Stimulated activated CD4-positive, alpha-beta T cell treated with anti-CD3 and anti-CD28 coated beads, TNF-alpha, amount 100 ng/mL, for 1 hour (primary cell): ENCODE measurements around the gene ADD2.
"Not testable (repeated sequence)": the region's sequence is repeated elsewhere in the genome, so short reads cannot be mapped to it uniquely, and the experiment has no call there.

Experiments
- DNase-seq, 3 donors: peaks; one replicate each; pipeline ENCODE4 v3.0.0-alpha.2; 2020; ENCODE audit warnings: low read depth in 3 of 3, low spot score in 1 of 3

The ADD2 gene

GRCh38 chr2:70676301-70677035 is 91.5 kb downstream of the ADD2 start:
- DNase-seq = no peak

- no peak for DNase-seq
These were observed 92.1 kb downstream of the ADD2 start for GRCh38 chr2:70675862-70676261.

GRCh38 chr2:70674636-70675430 is 93.2 kb downstream of the ADD2 start:
- no peak for DNase-seq

DNA sequence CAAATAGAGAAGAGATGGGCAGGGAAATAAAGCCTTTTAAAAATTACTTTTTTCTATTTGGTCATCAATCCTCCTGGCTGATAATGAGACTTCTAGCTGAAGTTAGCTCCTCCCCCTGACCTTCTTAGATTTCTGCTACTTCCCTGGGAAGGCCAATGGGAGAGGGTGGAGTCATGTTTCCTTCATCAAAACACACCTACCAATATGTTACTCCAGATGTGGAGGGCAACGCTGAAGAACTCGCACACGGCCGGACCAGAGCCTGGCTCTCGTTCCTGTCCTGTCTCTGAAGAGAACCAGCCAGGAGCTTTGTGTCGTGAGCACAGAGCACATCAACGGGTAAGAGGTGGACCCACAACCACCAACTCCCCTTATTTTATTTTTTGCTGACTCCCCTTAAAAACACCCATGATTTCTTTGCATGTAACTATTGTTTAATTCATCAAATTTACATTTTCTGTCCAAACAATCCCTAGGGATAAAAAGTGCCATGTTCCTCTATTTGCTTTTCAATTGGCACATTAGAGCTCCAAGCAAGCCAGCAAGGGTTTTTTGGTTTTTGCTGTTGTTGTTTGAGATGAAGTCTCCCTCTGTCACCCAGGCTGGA is 94.9 kb downstream of the ADD2 start:
- no peak for DNase-seq

- DNase-seq = no peak
These were observed 96.8 kb downstream of the ADD2 start for GRCh38 chr2:70671092-70671675.

GRCh38 chr2:70670626-70671025 is 97.4 kb downstream of the ADD2 start:
- no peak for DNase-seq

DNA sequence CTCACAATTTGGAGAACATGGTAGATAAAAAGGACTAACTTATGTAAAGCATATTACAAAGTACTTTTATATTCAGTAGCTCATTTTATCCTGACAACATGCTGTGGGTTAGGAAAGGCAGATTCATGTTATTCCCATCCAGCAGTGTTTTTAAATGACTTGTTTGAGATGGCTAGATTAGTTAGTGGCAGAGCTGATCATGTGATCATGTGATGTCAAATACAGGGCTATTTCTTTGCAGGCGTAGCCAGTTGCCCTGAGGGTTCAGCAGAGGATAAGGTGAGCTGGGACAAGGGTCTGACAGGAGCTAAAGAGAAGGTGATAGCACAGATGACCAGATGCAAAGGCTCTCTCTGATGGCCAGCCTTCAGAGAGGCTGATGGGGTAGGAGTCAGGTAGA is 97.8 kb downstream of the ADD2 start:
- no peak for DNase-seq

DNA sequence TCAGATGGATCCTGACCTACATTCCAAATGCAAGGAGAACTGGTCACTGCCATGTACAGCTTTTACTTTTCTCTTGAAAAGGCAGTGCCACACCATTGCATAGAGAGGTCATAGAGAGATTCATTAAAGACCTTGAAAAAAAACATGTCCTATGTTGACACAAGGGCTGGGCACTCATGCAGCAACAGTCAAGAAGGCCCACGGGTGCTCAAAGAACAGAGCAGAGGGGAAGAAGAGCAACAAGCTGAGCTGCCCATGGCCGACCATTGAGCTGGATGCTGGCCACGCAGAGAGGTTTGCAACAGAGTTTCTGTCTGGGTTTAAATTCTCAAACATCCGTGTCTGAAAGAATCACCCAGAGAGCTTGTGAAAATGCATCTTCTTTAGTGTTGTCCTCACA is 99.1 kb downstream of the ADD2 start:
- DNase-seq = no peak

DNA sequence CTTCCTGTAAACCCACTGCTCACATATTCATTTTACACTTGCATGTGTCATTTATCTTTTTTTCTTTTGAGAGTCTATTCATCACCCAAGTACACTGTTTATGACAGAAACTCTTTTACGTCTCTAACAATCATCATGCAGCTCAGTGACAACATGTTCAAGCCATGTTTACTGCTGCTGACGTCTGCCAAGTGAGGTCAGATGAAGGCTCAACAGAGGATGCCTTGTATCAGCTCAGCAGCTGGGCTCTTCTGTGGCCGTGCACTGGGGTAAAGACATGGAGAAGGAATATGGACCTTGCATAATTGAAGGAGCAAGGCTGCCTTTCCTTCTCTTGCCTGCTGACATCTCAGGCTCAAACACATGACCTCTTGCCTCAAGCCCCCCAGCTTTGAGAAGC is 99.6 kb downstream of the ADD2 start:
- no peak for DNase-seq

DNA sequence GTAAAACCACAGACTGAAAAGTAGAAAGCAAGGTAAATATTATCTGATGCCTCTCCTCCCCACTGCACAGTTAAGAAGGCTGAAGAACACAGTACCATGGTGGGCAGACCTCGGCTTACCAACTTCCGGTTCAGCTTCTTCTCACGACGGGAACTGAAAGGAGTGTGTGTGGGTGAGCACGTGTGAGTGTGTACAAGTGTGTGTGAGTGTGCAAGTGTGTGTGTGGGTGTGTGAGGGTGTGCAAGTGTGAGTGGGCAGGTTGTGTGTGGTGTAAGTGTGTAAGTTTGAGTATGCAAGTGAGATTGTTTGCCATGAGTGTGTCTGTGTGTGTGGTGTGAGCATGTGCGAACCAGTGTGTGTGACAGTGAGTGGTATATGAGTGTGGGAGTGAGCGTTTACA is 103.5 kb downstream of the ADD2 start:
- DNase-seq = no peak

GRCh38 chr2:70663411-70663810 is 104.6 kb downstream of the ADD2 start:
- no peak for DNase-seq

GRCh38 chr2:70659551-70659950 is 108.4 kb downstream of the ADD2 start:
- no peak for DNase-seq

GRCh38 chr2:70658476-70658875 is 109.5 kb downstream of the ADD2 start:
- no peak for DNase-seq

DNA sequence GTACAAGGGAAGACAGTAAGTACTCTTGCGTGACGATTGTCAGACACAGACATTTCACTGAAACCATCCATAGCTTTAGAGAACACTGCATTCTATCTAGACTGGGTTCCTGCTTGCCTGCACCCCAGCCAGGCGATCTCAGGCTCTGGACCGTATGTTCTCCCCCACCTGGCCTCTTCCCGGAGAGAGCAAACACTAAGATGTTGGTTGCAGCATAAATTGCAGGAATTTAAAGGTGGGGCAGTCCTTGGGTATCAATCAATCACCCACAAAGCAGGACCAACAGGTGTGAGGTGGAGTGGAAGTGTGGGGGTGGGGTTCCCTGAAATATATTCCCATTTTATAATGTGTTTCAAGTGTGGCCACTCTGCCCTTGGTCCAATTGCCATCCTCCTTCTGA is 110.8 kb downstream of the ADD2 start:
- DNase-seq = no peak

DNA sequence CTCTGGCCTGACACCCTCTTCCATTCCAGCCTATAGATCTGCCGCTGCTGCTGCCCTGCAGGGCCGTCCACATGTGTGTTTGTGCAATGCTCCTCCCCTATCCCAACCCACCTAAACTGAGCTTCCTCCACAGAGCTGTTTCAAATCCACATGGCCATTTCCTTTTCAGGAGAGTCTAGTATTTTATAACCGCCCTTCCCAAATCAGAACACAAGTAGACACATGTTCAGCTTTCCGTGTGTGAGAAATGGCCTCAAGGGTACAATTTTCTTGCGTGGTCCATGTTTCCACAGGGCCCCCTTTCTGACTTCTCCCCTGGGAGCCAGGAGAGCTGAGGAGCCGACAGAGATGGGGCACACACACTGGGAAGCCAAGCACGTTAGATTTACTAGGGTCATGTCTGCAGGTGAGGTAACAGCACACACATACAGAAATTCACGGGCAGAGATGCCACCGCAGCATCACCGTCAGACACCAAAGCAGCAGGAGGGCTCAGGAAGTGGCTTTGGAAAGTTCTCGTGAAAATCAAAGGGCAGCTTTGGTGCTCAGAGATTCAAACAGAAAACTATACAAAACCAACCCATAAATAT is 111.5 kb downstream of the ADD2 start:
- DNase-seq = peak in 1 of 3 donors; percentile 8

GRCh38 chr2:70655786-70656185 is 112.2 kb downstream of the ADD2 start:
- DNase-seq = no peak

DNA sequence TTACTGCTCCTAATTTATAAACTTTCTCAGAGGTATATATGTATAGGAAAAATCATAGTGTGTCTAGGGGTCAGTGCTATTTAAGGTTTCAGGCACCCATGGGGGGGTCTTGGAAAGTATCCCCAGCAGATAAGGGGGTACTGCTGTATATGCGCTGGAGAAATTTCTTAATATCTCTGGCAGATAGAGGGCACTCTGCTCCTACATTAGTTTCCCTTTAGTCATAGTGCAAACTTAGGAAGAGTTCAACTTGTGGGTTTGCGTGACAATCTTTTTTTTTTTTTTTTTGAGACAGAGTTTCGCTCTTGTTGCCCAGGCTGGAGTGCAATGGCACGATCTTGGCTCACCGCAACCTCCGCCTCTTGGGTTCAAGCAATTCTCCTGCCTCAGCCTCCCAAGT is 112.8 kb downstream of the ADD2 start:
- not testable (repeated sequence) for DNase-seq

GRCh38 chr2:70651727-70652126 is 116.3 kb downstream of the ADD2 start:
- DNase-seq = no peak

DNA sequence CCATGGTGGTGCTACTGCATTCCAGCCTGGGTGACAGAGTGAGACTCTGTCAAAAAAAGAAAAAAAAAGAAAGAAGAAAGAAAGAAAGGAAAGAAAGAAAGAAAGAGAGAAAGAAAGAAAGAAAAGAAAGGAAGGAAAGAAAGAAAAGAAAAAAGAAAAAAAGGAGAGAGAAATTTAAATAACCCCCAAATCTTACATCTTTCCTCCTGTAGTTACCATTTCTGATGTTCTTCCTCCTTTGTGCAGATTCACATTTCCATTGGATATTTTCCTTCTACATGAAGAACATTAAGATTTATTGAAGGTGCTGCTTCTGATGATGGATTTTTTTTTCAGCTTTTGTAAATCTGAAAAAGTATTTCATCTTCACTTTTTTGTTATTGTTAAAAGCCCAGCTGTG is 117.0 kb downstream of the ADD2 start:
- no peak for DNase-seq

DNA sequence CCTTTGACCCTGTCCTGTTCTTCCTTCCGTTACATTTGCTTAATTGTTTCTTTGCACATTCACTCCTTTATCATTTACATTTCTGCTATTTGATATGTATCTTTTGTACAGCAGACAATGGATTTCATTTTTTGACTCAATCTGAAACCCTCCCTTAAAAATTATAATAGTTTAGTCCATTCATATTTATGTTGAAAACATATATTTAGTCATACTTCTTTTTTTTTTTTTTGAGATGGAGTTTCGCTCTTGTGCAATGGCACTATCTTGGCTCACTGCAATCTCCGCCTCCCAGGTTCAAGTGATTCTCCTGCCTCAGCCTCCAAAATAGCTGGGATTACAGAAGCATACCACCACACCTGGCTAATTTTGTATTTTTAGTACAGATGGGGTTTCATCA is 119.0 kb downstream of the ADD2 start:
- no peak for DNase-seq

DNA sequence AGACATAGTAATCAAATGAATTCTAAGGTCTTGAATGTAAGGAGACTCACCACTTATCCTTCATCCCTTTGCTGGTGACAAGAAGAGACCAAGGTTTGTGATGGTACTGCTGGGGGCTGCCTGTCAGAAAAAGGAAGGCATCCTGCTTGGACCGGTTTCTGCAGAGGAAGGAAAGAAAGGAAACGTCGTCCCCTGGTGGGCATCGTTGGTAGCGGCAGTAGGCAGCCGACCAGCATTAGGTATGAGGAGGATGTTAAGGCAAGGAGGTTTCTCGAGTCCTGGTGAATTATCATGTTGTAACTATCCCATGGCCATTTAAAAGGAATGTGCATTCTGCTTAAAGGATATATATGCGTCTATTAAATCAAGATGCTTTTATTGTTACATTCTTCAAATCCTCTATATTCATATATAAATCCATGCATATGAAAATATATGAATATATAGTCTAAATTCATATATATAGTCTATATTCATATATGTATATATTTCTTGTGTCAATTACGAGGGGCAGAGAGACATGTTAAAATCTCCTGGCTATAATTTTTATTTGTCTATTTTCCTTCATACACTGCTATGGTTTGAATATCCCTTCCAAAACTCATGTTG is 120.0 kb downstream of the ADD2 start:
- peak; percentile 34 to 62 (median 55) for DNase-seq
